HG03280 (cell line): Measurements from ENCODE around the gene GLUD1.
"Not testable (repeated sequence)": the region's sequence is repeated elsewhere in the genome, so short reads cannot be mapped to it uniquely, and the experiment has no call there.

Source experiments
- ATAC-seq: cut with Tn5 transposase; IDR thresholded peaks from one replicate; pipeline ENCODE4 v1.9.1; 2021; ENCODE audit warnings: mild to moderate bottlenecking, moderate library complexity; ENCODE audit not compliant: unreplicated experiment

GLUD1 gene

DNA sequence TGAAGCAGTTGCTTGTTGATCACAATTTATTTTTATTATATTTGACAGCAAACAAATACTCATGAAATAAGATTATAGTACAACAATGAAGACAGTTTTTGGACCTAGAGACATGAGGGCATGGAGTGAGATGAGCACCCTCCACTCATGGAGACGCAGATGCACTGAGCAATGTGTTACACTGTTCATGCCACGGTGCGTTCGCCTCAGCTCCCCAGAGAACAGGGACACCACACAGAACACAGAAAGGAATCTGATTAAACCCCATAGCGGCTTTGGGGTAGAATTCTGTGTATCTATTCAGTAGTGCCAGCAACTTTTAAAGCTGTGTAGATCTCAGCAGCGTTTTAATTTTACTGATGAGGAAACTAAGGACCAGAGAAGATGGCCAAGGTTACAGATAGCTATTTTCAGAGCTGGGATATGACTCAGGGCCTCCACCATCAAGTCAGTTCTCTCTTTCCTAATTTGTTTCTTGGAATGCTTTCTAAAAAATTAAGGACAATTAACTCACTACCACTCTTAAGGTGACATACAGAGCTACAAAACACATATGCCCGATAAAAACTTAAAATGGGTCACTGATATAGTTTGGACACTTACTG is 41.0 kb downstream of the GLUD1 start:
- ATAC-seq, result no peak

DNA sequence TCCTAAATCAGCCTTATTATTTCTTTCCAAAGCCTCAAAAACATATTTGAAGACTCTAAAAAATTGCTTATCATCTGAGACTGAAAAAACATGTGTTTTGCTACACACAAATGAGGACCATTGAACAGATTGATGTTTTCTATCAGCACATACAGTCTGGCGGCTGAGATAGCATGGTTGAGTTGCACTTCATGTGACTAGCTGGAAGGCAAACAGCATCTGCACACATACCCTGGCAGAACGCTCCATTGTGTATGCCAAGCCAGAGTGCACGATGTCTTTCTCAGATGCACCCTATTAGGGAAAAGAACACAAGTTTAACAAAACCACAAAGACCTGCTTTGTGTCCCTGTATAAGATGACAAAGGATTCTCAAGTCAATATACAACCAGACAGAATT is 41.5 kb downstream of the GLUD1 start:
- no peak for ATAC-seq

DNA sequence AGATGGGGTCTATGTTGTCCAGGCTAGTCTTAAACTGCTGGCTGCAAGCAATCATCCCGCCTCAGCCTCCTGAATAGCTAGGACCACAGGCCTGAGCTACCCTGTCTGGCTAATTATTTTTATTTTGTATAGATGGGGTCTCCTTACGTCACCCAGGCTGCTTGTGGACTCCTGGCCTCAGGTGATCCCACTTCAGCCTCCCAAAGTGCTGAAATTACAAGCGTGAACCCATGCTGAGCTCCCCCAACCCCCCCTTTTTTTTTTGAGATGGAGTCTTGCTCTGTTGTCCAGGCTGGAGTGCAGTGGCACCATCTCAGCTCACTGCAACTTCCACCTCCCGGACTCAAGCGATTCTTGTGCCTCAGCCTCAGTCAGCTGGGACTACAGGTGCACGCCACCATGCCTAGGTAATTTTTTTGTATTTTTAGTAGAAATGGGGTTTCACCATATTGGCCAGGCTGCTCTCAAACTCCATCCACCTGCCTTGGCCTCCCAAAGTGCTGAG is 49.2 kb downstream of the GLUD1 start:
- ATAC-seq, result no peak

- not testable (repeated sequence) for ATAC-seq
Measured at GRCh38 chr10:87043579-87043978, 51.1 kb downstream of the GLUD1 start.

DNA sequence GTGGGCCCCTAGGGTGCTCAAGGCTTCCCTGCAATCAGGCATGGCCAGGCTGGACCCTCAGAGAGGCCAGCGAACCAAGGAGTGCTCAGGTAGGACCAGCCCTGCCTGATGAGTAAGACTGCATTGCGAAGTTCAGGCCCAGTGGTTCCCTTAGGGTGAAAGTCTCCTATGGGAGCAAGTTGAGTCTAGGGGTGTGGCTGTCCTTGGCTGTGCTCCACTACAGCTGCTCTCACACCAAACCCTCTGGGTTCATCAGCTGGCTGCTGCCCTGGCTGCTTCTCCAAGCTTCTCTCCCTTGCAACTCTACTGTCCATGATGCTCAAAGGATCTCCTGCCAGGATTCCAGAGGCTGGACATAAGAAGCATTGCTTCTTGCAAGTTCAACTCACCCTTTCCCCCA is 55.9 kb downstream of the GLUD1 start:
- no peak for ATAC-seq

- ATAC-seq, result no peak
Measured at GRCh38 chr10:87038286-87038717, 56.3 kb downstream of the GLUD1 start.

- ATAC-seq, result no peak
Measured at GRCh38 chr10:87036623-87037022, 58.0 kb downstream of the GLUD1 start.

DNA sequence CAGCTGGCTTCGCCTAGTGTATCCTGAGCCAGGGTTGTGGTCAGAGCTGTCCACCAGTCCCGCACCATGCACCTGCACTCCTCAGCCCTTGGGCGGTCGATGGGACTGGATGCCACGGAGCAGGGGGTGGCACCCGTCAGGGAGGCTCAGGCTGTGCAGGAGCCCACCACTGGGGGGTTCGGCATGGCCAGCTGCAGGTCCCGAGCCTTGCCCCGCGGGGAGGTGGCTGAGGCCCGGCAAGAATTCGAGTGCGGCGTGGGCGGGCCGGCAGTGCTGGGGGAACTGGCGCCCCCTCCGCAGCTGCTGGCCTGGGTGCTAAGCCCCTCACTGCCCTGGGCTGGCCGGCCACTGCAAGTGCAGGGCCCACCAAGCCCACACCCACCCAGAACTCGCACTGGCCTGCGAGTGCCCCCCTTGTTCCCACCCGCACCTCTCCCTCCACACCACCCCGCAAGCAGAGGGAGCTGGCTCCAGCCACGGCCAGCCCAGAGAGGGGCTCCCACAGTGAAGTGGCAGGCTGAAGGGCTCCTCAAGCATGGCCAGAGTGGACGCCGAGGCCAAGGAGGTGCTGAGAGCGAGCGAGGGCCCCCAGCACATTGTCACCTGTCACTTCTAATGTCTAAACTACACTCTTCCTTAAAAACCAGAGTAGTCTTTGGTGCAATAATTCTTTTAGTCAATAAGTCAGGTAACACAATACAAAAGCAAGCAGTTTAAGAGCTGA is 63.6 kb downstream of the GLUD1 start:
- ATAC-seq, result no peak

GRCh38 chr10:87030419-87030818 is 64.2 kb downstream of the GLUD1 start:
- ATAC-seq, result not testable (repeated sequence)

DNA sequence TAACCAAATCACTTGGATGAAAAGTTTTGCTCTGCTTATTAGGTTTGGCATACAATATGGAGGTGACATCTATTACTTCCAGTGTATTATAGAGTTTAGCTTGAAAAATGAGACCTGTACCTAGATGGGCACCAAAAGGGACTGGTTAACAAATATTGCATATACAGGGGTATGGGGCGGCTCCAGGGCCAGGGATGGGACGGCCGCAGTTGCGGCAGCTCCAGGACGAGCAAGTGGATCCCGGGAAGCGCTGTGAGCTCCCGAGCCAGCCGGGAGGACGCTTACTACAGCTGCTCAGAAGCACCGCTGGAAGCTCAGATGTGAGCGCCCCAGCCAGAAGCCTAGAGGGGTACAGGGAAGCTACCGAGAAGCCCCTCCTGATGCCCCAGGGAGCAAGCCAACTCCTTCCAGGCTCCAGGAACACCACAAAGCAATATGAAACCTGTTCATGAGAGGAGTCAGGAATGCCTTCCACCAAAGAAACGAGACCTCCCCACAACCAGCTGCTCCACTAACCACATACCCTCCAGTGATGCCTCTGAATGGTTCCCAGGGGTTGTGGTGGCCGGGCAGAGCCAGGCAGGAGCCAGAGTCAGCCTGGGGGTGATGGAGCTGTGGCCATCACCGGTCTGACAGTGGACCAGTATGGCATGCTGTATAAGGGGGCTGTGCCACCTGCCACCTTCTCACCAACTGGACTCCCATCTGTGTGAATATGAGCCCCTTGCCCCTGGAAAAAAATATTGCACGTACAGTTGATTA is 67.7 kb downstream of the GLUD1 start:
- not testable (repeated sequence) for ATAC-seq

DNA sequence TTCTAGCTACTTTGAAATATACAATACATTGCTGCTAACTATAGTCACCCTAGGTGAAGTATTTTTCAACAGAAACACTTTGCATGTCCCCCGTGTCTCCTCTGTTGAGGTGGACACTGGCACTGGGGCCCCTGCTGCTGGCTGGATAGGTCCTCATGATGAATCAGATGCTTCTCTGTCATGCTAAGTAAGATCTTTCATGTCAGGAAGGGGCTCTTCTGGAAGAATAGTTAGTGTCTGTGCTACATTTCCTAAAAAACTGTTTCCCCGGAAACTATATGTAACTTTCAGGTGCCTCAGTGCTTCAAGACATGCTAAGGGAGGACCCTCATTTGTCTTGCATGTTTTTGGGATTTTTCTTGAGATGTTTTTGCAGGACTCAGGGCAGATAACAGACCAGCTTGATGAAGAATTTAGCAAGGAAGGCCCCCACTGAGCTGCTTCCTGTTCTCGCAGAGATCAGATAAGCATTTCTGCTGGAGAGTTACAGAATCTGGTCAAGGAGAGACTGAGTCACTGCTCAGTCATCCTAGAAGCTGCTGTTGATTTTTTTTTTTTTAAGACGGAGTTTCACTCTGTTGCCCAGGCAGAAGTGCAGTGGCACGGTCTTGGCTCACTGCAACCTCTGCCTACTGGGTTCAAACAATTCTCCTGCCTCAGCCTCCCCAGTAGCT is 69.2 kb downstream of the GLUD1 start:
- ATAC-seq, result not testable (repeated sequence)

DNA sequence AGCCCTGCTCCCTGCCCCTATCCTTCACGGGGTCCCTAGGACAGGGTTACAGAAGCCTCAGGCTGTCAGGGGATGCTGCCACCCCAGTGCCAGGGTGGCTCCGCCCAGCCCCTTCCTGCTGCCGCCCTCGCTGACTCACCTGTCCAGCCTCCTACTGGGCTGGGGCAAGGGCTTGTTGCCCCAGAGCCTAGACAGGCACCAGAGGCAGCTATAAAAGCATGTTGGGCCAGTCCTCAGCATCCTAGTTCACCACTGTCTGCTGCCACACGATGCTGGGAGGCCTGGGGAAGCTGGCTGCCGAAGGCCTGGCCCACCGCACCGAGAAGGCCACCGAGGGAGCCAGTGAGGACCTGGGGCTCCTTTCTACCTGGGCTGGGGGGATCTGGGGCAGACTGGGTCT is 74.6 kb downstream of the GLUD1 start, which contains the start of gene FAM25A:
Gene FAM25A (plus strand): TSS at position 239 of the 400 bp plus-strand sequence. CDS start 31 bp downstream, at position 270.
- ATAC-seq, result not testable (repeated sequence)

DNA sequence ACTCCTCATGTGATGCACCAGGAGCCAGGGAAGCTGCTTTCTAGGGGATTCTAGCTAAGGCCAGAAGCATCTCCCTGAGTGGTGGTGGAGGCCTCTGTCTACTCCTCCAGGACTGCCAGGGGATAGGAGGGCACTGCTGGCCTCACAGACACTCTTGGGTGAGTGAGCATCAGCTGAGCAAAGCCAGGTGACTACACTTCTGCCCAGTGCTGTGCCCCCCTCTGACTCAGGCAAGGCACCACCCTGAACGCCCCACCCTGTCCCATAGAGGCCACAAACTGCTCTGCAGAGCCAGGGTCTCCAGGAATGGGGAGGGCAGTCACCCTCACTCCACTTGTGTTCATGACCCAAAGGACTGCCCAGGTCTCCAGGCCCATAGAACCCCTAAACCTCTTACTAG is 75.1 kb downstream of the GLUD1 start:
- not testable (repeated sequence) for ATAC-seq

- not testable (repeated sequence) for ATAC-seq
Measured at GRCh38 chr10:87019066-87019465, 75.6 kb downstream of the GLUD1 start.

GRCh38 chr10:87018127-87018526 is 76.5 kb downstream of the GLUD1 start:
- ATAC-seq, result not testable (repeated sequence)

- not testable (repeated sequence) for ATAC-seq
Measured at GRCh38 chr10:87014986-87015716, 79.5 kb downstream of the GLUD1 start.

- not testable (repeated sequence) for ATAC-seq
Measured at GRCh38 chr10:87013528-87013927, 81.1 kb downstream of the GLUD1 start.

- not testable (repeated sequence) for ATAC-seq
Measured at GRCh38 chr10:87009134-87009696, 85.4 kb downstream of the GLUD1 start.

GRCh38 chr10:87008303-87008702 is 86.3 kb downstream of the GLUD1 start:
- ATAC-seq, result not testable (repeated sequence)

DNA sequence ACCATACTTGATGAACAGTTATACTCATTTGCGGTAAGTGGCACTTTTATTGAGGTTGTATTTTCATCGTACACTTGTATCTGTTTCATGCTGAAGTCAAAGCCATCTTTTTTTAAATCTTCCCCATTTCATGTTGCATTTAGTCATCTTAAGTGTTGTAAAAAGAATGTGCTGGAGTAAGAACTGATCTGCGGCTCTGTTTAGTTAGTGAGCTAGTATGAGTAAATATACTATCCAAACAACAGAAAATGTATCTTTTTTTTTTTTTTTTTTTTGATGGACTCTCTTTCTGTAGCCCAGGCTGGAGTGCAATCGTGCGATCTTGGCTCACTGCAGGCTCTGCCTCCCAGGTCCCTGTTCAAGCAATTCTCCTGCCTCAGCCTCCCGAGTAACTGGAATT is 87.0 kb downstream of the GLUD1 start:
- ATAC-seq, result not testable (repeated sequence)
